Measurements from ENCODE around the gene MSH4. TPM values are rescaled to one million over a fixed set of nuclear protein-coding genes. Genes with fewer than 3 reads are reported as not detected.

The MSH4 gene
- total RNA-seq, 2 experiments from 2014 or later, result 0.12 to 0.43 TPM

- H3K4me1 Mint-ChIP-seq (ENCODE audit: low read depth), result peaks cover 23% of the 10 kb centered on the region
- intact Hi-C loops (cut with micrococcal nuclease), result loop anchor here (5.0 to 10.0 kb wide), 4 partner anchors 287 to 1053 kb away; partner anchors contain the start of genes CRYZ, ST6GALNAC3 and TYW3
- no peak for DNase-seq
- ChIA-PET CTCF (interaction anchor here (1.6 kb wide), 1 partner anchor 1013 kb away, joined by 5 read pairs; no protein-coding TSS in a partner anchor), POLR2A (interaction anchor here (0.7 to 2.2 kb wide), 3 partner anchors 11 to 1013 kb away, joined by 3 to 7 read pairs (median 5); partner anchors contain the start of gene MSH4)
- peaks cover 43% of the 10 kb centered on the region for H3K36me3 Mint-ChIP-seq
- H3K4me3 Mint-ChIP-seq, result peak overlapping the region; percentile 99
- no peaks in the 10 kb centered on the region for H3K9me3 Mint-ChIP-seq
- H3K27me3 Mint-ChIP-seq, result peaks cover 2% of the 10 kb centered on the region
- H3K27ac Mint-ChIP-seq, result peak overlapping the region; percentile 97
Measured at GRCh38 chr1:75785320-75785982, 11.2 kb upstream of the MSH4 start.

- ChIA-PET POLR2A (interaction anchor here (0.7 to 2.4 kb wide), 5 partner anchors 10 to 1014 kb away, joined by 3 to 20 read pairs (median 5); partner anchors contain the start of gene MSH4), CTCF (interaction anchor here (1.6 kb wide), 1 partner anchor 1014 kb away, joined by 5 read pairs; no protein-coding TSS in a partner anchor)
- Mint-ChIP-seq H3K27ac (peak within 1 kb of the TSS; percentile 97), H3K36me3 (peaks cover 50% of the 10 kb centered on the region), H3K27me3 (no peaks in the 10 kb centered on the region), H3K9me3 (no peaks in the 10 kb centered on the region), H3K4me3 (peak within 1 kb of the TSS; percentile 99), H3K4me1 (ENCODE audit: low read depth) (peaks cover 28% of the 10 kb centered on the region)
- DNase-seq, result peak; percentile 96
- intact Hi-C loops (cut with micrococcal nuclease), result loop anchor here (1.0 to 10.0 kb wide), 6 partner anchors 62 to 1897 kb away; partner anchors contain the start of genes ACADM, CRYZ, ST6GALNAC3 and TYW3
Measured at GRCh38 chr1:75785983-75786853, 10.5 kb upstream of the MSH4 start, which contains the start of gene RABGGTB. Gene RABGGTB (plus strand): TSS chr1:75786256. CDS start chr1:75786272, 16 bp downstream.

- H3K27me3 Mint-ChIP-seq, result no peaks in the 10 kb centered on the region
- ChIA-PET POLR2A (interaction anchor here (0.7 to 2.4 kb wide), 3 partner anchors 9 to 229 kb away, joined by 3 to 20 read pairs (median 7); partner anchors contain the start of gene MSH4), CTCF (interaction anchor here (1.6 kb wide), 1 partner anchor 1015 kb away, joined by 5 read pairs; no protein-coding TSS in a partner anchor)
- H3K4me1 Mint-ChIP-seq (ENCODE audit: low read depth), result peaks cover 35% of the 10 kb centered on the region
- intact Hi-C loops (cut with micrococcal nuclease), result loop anchor here (1.0 to 10.0 kb wide), 6 partner anchors 63 to 1896 kb away; partner anchors contain the start of genes ACADM, CRYZ, ST6GALNAC3 and TYW3
- H3K9me3 Mint-ChIP-seq, result no peaks in the 10 kb centered on the region
- peak overlapping the region; percentile 97 for H3K27ac Mint-ChIP-seq
- peaks cover 58% of the 10 kb centered on the region for H3K36me3 Mint-ChIP-seq
- DNase-seq, result no peak
- H3K4me3 Mint-ChIP-seq, result peak overlapping the region; percentile 99
Measured at GRCh38 chr1:75786901-75787493, 9.7 kb upstream of the MSH4 start.

DNA sequence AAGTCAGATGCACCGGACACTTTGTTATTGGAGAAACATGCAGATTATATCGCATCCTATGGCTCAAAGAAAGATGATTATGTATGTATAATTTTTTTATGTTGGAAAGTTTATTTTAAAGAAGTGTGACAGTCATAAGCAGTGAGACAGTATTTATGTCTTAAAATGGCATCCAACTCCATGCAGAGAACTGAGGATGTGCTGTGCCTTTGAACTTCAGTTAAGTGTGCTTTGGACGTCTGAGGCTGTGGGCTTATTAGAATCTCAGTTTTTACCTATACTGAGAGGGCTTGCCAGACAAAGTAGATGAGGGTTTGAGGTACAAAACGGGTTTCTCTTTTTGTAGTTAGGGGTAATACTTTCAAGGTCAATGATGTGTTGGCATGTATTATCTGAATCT is 9.2 kb upstream of the MSH4 start:
- intact Hi-C loops (cut with micrococcal nuclease), result loop anchor here (2.0 to 10.0 kb wide), 5 partner anchors 285 to 1895 kb away; partner anchors contain the start of genes CRYZ, ST6GALNAC3, TYW3 and ZZZ3
- CTCF ChIA-PET, result no interaction called here
- Mint-ChIP-seq H3K27ac (peak overlapping the region; percentile 97), H3K27me3 (no peaks in the 10 kb centered on the region), H3K4me1 (ENCODE audit: low read depth) (peaks cover 38% of the 10 kb centered on the region), H3K9me3 (no peaks in the 10 kb centered on the region), H3K36me3 (peaks cover 63% of the 10 kb centered on the region), H3K4me3 (peak overlapping the region; percentile 99)
- DNase-seq, result no peak
- POLR2A ChIA-PET, result interaction anchor here (2.4 kb wide), 1 partner anchor 9 kb away, joined by 20 read pairs; the partner anchor contains the start of gene MSH4

- peaks cover 82% of the 10 kb centered on the region for H3K36me3 Mint-ChIP-seq
- peak overlapping the region; percentile 88 for H3K27ac Mint-ChIP-seq
- H3K4me1 Mint-ChIP-seq (ENCODE audit: low read depth), result peaks cover 46% of the 10 kb centered on the region
- POLR2A ChIA-PET, result no interaction called here
- intact Hi-C loops (cut with micrococcal nuclease), result loop anchor here (5.0 to 10.0 kb wide), 4 partner anchors 282 to 1058 kb away; partner anchors contain the start of genes CRYZ, ST6GALNAC3 and TYW3
- CTCF ChIA-PET, result interaction anchor here (0.9 kb wide), 1 partner anchor 68 kb away, joined by 3 read pairs; no protein-coding TSS in a partner anchor
- no peaks in the 10 kb centered on the region for H3K9me3 Mint-ChIP-seq
- H3K27me3 Mint-ChIP-seq, result no peaks in the 10 kb centered on the region
- H3K4me3 Mint-ChIP-seq, result peak overlapping the region; percentile 99
- no peak for DNase-seq
Measured at GRCh38 chr1:75789988-75790387, 6.7 kb upstream of the MSH4 start.

GRCh38 chr1:75791022-75791421 is 5.7 kb upstream of the MSH4 start:
- CTCF ChIA-PET, result no interaction called here
- intact Hi-C loops (cut with micrococcal nuclease), result no loop called here
- POLR2A ChIA-PET, result interaction anchor here (0.6 kb wide), 1 partner anchor 290 kb away, joined by 3 read pairs; no protein-coding TSS in a partner anchor
- Mint-ChIP-seq H3K36me3 (peaks cover 87% of the 10 kb centered on the region), H3K4me1 (ENCODE audit: low read depth) (peaks cover 40% of the 10 kb centered on the region), H3K27ac (peak overlapping the region; percentile 88), H3K4me3 (peak overlapping the region; percentile 99), H3K9me3 (no peaks in the 10 kb centered on the region), H3K27me3 (no peaks in the 10 kb centered on the region)
- no peak for DNase-seq

GRCh38 chr1:75792091-75792490 is 4.6 kb upstream of the MSH4 start:
- CTCF ChIA-PET, result no interaction called here
- no peaks in the 10 kb centered on the region for H3K9me3 Mint-ChIP-seq
- H3K4me3 Mint-ChIP-seq, result no peak overlapping the region

DNA sequence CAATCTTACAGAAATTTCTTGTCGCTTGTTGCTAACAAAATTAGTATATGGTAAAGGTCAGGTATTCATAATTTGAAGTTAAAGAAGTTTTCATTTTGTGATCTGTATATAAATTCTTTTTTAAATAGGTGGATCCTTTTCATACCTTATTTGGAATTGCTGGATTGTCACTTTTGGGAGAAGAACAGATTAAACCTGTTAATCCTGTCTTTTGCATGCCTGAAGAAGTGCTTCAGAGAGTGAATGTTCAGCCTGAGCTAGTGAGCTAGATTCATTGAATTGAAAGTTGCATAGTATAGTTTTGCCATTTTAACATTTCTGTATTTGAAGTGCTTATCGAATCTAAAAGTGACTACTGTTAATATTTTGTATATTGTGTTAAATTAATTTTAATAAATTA is 2.3 kb upstream of the MSH4 start:
- Mint-ChIP-seq H3K27me3 (no peaks in the 10 kb centered on the region), H3K4me1 (ENCODE audit: low read depth) (peaks cover 33% of the 10 kb centered on the region), H3K9me3 (no peaks in the 10 kb centered on the region), H3K36me3 (peaks cover 72% of the 10 kb centered on the region), H3K4me3 (no peak overlapping the region), H3K27ac (no peak overlapping the region)
- ChIA-PET POLR2A (interaction anchor here (1.1 kb wide), 1 partner anchor 12 kb away, joined by 3 read pairs; no protein-coding TSS in a partner anchor), CTCF (no interaction called here)
- intact Hi-C loops (cut with micrococcal nuclease), result no loop called here
- no peak for DNase-seq

More at GRCh38 chr1:75792091-75792490, 4.6 kb upstream of the MSH4 start:
- DNase-seq, result no peak
- Mint-ChIP-seq H3K27ac (no peak overlapping the region), H3K27me3 (no peaks in the 10 kb centered on the region), H3K4me1 (ENCODE audit: low read depth) (peaks cover 40% of the 10 kb centered on the region), H3K36me3 (peaks cover 87% of the 10 kb centered on the region)
- intact Hi-C loops (cut with micrococcal nuclease), result no loop called here
- POLR2A ChIA-PET, result no interaction called here

DNA sequence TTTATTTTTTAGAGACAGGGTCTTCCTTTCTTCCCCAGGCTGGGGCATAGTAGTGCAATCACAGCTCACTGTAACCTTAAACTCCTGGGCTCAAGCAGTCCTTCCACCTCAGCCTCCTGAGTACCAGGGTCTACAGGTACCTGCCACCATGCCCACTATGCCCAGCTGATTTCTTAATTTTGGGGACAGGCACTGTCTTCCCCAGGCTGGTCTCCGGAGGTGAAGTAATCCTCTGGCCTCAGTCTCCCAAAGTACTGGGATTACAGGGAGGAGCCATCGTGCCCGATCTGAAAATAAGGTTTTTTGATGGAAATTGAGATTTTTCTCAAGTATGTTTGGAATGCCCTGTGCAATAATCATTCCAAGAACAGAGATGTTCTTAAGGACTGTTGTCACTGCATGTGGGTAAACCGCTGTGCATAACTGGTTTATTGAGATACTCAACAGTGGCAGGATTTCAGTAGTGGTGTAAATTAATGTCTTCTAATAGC is 934 bp upstream of the MSH4 start:
- ChIA-PET CTCF (no interaction called here), POLR2A (interaction anchor here (1.3 to 2.2 kb wide), 2 partner anchors 8 to 10 kb away, joined by 5 to 20 read pairs; partner anchors contain the start of gene RABGGTB)
- peaks cover 59% of the 10 kb centered on the region for H3K36me3 Mint-ChIP-seq
- H3K4me3 Mint-ChIP-seq, result no peak overlapping the region
- DNase-seq, result no peak
- no peaks in the 10 kb centered on the region for H3K27me3 Mint-ChIP-seq
- peaks cover 22% of the 10 kb centered on the region for H3K4me1 Mint-ChIP-seq (ENCODE audit: low read depth)
- intact Hi-C loops (cut with micrococcal nuclease), result no loop called here
- no peaks in the 10 kb centered on the region for H3K9me3 Mint-ChIP-seq
- no peak overlapping the region for H3K27ac Mint-ChIP-seq

DNA sequence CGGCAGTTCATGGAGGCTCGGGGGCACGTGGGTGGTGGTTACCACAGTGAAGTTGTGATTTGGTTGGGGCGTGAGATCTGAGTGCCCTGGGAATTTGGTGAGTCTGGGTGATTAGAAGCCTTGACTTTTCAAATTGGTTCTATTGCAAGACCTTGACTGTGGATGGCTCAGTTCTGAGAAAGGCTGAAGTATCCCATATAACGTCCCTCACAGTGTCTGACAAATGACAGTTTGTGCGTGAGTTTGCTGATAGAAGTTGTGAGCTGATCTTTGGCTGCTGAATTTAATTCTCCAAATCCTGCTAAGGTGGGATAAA is 549 bp downstream of the MSH4 start:
- Mint-ChIP-seq H3K9me3 (no peaks in the 10 kb centered on the region), H3K4me3 (no peak overlapping the region), H3K4me1 (ENCODE audit: low read depth) (peaks cover 10% of the 10 kb centered on the region), H3K36me3 (peaks cover 44% of the 10 kb centered on the region), H3K27me3 (no peaks in the 10 kb centered on the region), H3K27ac (no peak overlapping the region)
- DNase-seq, result no peak
- intact Hi-C loops (cut with micrococcal nuclease), result no loop called here
- ChIA-PET CTCF (no interaction called here), POLR2A (interaction anchor here (1.0 to 2.2 kb wide), 3 partner anchors 10 to 20 kb away, joined by 4 to 20 read pairs (median 5); partner anchors contain the start of gene RABGGTB)

- peaks cover 8% of the 10 kb centered on the region for H3K4me1 Mint-ChIP-seq (ENCODE audit: low read depth)
- ChIA-PET CTCF (no interaction called here), POLR2A (interaction anchor here (2.2 kb wide), 1 partner anchor 10 kb away, joined by 20 read pairs; no protein-coding TSS in a partner anchor)
- H3K9me3 Mint-ChIP-seq, result no peaks in the 10 kb centered on the region
- H3K27ac Mint-ChIP-seq, result no peak overlapping the region
- peaks cover 40% of the 10 kb centered on the region for H3K36me3 Mint-ChIP-seq
- DNase-seq, result no peak
- intact Hi-C loops (cut with micrococcal nuclease), result no loop called here
- H3K4me3 Mint-ChIP-seq, result no peak overlapping the region
- H3K27me3 Mint-ChIP-seq, result no peaks in the 10 kb centered on the region
Measured at GRCh38 chr1:75797606-75798216, 1.0 kb downstream of the MSH4 start.
